Stimulated activated CD4-positive, alpha-beta T cell treated with anti-CD3 and anti-CD28 coated beads, TNF-alpha, amount 100 ng/mL, for 24 hours (primary cell): ENCODE measurements around the gene ZBTB21.

Experiments used
- DNase-seq, 3 experiments: peaks; one replicate each; pipeline ENCODE4 v3.0.0-alpha.2; 2020; ENCODE audit warnings: low read depth in 3 of 3

ZBTB21 gene

DNA sequence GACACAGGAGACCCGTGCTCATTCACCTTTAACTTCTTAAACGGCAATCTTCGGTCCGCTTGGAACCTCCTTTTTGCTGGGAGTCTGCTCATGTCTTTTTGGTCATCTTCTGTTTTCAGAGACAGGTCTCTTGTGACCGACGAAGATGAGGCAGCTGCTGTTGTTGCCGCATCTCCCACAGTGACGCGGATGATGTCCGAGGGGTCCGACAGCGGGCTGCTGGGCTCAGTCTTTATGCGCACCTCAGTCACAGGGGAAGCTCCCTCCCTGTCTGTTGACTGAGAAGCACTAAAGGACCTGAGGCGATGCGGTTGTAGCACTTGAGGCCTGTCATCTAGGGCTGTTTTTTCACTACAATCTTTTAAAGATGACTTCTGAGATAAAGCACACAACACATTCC is 17.6 kb downstream of the ZBTB21 start:
- no peak for DNase-seq

GRCh38 chr21:41991659-41992058 is 18.5 kb downstream of the ZBTB21 start:
- DNase-seq = no peak

DNA sequence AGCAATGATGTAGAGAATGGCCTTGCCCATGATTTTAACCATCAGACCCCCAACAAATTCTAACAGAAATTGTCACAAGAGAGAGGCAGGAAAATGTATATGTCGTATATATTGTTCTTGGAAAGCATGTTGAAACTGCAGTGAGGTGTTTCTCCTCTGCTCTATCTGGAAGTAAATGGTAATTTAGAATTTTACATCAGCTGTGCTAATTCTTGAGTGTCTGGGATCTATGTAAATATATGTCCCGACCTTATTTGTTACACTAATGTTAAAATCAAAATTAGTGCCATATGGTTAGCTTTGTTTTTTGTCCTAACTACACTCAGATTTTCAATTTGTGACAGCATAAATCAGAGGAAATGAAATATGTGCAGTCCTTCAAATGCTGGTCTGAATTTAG is 20.5 kb downstream of the ZBTB21 start:
- no peak for DNase-seq

GRCh38 chr21:41987310-41987709 is 22.9 kb downstream of the ZBTB21 start:
- no peak for DNase-seq

- no peak for DNase-seq
Observed at GRCh38 chr21:41985662-41986416, 24.3 kb downstream of the ZBTB21 start.

DNA sequence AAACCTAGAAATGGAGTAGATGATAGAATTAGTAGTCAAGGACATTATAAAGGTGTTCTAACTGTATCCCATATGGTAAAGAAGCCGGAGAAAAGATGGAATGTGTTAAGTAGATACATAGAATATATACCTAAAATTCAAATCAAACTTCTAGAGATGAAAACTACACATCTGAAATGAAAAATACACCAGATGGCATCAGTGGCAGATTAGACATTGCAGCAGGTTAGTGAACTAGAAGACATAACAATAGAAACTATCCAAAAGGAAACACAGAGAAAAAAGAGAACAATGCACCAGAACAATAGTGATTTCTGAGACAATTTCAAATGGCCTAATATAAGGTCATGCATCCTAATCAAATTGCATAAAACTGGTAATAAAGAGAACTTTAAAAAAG is 26.9 kb downstream of the ZBTB21 start:
- no peak for DNase-seq

DNA sequence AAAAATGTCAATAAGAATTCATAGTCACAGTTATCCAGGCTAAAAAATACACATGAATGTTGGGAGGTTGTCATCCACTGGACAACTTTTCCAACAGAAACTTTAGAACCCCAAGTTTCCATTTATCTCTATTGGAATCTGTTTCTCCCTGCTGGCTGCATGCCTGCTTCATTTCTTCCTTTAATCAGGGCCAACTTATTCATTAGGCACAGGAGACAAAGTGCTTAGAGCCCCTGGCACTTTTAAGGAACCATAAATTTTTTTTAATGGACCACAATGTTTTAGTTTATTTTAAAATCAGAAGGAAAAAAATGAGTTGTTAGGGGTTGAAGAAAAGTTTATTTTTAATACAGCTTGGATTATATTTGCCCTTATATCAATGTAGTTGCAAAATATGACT is 29.6 kb downstream of the ZBTB21 start:
- no peak for DNase-seq

DNA sequence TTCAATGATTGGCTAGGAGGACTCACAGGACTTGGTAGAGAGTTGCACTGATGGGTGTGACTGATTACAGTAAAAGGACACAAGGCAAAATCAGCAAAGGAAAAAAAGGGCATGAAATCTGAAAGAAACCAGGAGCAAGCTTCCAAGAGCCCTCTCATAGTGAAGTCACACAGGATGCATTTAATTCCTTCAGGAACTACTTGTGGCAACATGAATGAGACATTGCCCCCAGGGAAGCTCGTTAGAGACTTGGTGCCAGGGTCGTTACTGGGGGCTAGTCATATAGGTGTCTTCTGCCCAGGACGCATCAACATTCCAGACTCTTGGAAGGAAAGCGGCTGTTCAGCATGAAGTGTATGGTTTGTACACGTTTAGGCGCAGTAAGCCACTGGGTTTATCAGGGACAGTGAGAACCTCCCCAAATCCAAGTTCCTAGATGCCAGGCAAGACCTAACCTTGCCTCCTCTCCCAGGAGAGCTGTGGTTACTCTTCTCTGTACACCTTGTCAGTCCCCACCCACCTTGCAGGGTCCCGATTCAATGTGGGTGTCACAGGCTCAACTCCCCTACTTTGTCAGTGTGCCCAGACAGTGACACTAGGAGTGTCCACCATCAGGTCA is 30.3 kb downstream of the ZBTB21 start:
- no peak for DNase-seq

DNA sequence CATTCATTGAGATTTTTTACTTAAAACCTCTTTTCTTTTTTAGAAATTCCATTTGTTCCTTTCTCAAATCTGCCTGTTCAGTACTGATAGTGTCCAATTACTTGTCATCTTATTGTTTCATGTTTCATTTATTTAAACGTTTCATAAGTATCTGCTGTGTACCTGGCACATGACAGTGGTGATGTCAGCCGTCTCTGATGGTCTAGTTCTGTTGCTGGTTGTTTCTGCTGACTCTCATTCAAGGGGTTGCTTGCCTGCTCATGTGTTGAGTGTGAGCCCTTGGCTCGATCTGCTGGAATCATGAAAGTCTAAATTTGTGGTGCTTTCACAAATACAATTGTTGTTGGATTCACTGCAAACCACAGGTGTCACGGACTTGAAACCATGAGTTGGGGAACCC is 30.8 kb downstream of the ZBTB21 start:
- no peak for DNase-seq

DNA sequence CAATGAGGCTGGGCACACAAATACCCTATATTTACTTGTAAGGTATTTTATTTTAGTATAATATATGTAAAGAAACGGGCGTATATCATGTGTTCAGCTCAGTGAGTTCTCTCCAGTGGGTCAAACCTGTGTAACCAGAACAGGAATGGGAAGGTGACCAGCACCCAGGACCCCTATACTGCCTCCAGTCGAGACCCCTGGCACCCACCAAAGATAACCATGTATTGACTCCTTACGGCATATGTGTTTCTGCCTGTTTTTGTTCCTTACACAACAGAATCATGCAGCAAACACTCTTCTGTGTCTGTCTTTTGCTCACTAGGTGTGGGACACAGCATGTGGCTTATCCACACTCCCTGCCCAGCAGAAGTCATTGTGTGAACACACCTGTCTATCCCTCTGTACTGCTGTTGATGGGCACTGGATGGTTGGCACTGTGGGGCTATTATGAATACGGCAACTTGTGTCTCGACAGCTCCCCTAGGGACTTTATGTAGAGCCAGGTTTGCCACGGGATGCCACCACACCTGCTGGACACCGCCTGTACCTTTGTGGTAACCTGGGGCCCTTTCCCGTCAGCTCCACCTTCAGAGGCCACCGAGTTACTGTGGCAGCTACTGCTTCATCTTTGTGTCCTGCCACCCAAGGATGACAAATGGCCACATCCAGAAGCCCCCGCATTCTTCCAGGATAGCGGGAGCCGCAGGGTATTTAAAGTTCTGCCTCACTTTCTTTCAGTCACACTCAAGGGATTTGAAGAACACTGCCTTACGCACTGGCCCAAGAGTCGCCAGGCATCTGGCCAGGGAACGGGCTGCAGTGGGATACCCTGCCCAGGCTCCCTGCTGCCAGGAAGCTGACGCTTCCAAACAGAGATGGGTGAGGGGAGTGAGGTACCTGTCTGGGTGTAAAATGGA is 32.9 kb downstream of the ZBTB21 start:
- no peak for DNase-seq

DNA sequence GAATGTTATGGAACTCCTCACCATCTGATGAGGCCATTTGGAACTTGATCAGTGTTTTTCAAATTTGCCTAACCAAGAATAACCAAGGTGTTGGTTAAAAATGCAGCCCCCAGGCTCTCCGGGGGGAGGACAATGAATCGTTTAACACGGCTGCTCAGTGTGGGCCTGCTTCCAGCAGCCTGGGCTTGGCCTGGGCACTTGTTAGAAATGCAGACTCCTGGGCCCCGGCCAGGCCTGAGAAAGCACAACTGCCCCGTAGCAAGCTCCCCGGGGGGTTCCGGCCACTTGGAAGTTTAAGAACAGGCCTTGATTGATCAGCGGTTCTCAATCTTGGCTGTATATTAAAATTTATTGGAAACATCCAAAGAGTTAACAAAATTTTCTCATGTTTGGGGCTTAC is 33.5 kb downstream of the ZBTB21 start:
- no peak for DNase-seq

DNA sequence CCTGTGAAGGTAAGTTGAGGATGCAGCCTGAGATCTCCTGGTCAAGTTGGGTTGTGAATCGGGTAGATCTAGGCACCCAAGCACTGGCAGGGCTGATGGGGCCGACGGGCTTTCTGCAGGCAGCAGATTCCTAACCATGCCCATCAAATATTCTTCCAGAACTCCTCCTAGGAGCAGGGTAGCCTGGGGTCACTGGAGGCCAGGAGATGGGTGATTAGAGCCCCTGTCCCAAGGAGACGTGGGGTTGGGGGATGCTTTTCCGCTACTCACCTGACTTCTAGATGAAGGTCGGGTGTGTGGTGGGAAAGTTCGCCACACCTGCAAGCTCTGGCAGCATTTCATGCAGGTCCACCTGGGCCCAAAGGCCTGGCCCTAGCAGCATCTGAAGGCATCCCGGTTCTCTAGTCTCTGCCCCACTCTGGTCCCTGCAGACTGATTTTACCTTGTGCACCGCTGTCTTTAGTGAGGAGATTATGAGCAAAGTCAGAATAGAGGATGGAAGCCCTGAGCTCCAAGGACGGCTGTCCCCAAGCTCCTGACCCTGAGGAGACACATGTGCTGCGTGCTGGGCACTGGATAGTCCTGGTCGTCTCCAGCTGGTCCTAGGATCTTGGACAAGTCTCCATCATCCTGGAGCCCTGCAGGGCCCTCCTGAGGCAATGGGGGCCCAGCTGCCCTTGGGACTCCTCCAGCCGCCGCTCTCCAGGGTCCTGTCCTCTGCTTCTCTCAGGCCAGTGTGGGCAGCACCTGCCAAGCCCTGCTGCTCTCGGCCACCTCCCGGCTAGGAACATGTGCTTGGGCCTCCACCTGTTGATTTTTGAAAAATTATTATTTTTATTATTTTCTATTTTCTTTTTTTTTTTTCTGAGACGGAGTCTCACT is 34.5 kb downstream of the ZBTB21 start:
- DNase-seq = no peak

DNA sequence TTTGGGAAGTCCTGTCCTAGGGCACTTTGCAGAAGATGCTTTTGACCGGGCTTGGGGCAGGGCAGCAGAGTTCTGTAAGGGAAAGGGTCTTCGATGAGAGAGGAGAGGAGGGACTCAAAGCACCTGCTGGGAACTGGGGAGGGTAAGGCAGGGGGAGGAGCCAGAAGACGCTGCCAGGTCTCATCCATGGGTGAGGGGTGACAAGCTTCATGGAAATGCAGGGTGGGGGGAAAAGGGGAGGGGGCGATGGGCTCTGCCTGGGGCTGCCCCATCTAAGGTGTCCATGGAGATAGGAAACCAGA is 35.5 kb downstream of the ZBTB21 start:
- no peak for DNase-seq

DNA sequence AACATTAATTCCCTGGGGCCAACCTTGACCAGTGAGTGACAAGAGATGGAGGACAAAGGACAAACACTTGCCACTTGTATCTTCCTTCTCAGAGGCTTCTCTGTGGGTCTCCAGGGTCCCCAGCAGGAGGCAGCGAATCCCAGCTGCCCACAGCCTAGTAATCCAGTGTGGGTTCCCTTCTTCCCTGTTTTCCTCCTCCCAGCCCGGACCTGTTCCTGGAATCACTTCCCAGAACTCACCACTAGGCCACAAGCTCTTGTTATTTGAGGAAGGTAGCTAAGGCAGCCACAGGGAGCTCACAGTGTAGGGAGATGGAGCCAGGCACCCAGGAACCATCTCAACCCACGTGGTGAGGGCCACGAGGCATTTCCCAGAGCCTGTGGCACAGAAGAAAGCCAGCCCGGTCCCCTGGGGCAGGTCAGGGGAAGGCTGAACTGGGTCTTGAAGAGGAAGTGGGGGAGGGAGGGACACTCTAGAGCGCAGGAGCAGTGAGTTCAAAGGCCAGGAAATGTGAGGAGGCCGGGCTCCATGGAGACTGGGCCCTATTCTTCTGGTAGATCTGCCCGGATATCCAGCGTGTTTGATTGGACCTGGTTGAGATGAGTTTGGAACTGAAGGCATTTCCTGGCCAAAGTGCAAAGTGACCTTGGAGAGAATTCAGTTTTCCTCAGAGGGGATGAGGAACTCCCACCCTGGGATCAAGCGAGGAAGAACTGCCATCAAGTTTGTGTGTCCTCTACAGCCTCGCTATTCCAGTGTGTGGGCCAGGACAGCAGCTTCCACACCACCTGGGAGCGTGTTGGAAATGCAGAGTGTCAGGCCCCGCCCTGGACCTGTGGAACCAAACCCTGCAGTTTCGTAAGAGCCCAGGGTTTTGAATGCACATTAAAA is 36.1 kb downstream of the ZBTB21 start:
- no peak for DNase-seq

GRCh38 chr21:41973427-41973831 is 36.7 kb downstream of the ZBTB21 start:
- no peak for DNase-seq

DNA sequence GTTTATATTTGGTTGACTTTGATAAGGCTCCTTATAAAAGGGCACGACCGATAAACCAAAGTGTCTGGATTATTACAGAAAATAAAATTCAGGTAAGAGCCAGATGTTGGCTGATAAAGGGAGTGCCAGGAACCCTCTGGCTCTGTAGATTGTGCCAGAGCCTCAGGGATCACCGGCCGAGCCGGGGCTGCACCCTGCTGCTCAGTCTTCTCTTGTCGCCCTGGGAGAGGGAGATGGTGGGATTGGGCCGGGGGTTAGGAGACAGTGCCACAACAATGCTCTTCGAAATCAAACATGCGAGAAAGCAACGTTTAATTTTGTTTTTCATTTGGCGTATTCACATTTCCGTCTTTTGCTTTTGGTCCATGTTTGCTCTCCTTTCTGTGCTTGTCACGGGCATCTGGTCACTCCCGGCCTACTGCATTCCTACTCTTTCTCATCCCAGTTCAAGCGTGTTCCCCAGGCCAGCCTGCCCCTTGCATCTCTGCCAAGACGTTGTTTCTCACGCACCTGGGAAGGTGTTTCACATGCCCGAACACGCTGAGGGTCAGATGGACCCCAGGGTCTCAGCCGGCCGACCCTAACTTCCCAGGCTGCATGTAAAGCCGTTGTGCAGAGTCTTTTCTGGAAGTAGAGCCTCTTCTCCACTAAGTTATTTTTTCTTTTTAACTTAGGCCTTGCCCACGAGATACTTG is 37.5 kb downstream of the ZBTB21 start:
- DNase-seq = no peak

- DNase-seq = no peak
Observed at GRCh38 chr21:41971891-41972290, 38.3 kb downstream of the ZBTB21 start.

GRCh38 chr21:41970751-41971653 is 39.2 kb downstream of the ZBTB21 start:
- DNase-seq = no peak

GRCh38 chr21:41970106-41970391 is 40.1 kb downstream of the ZBTB21 start:
- DNase-seq = no peak
